Fibroblast of pulmonary artery (primary cell): ENCODE measurements around the gene CFAP54.
"Not testable (repeated sequence)": the region's sequence is repeated elsewhere in the genome, so short reads cannot be mapped to it uniquely, and the experiment has no call there.

Source experiments
- DNase-seq: peaks from one replicate; pipeline ENCODE4 v3.0.0-alpha.2; 2010; ENCODE audit warnings: low read depth
- H3K4me3 ChIP-seq: replicated peaks from 2 replicates; pipeline ENCODE4 v1.5.1; 2011; ENCODE audit warnings: low read depth, mild to moderate bottlenecking, control low read depth, low read length, moderate library complexity
- CTCF ChIP-seq: IDR thresholded peaks from 2 replicates; pipeline ENCODE4 v1.5.1; 2011; ENCODE audit warnings: mild to moderate bottlenecking, control low read depth, low read length, inconsistent platforms; ENCODE audit errors: missing control alignments

CFAP54 gene

GRCh38 chr12:96448300-96448699 is 41.1 kb upstream of the CFAP54 start:
- TF ChIP-seq CTCF, result no peak
- no peak overlapping the region for H3K4me3 ChIP-seq
- peak; percentile 77 for DNase-seq

- no peak overlapping the region for H3K4me3 ChIP-seq
- no peak for DNase-seq
- TF ChIP-seq CTCF, result no peak
Observed at GRCh38 chr12:96452261-96452922, 37.0 kb upstream of the CFAP54 start.

GRCh38 chr12:96454396-96454795 is 35.0 kb upstream of the CFAP54 start:
- no peak for TF ChIP-seq CTCF
- no peak overlapping the region for H3K4me3 ChIP-seq
- DNase-seq, result no peak

- no peak for DNase-seq
- no peak for TF ChIP-seq CTCF
- H3K4me3 ChIP-seq, result no peak overlapping the region
Observed at GRCh38 chr12:96456265-96456974, 33.0 kb upstream of the CFAP54 start.

GRCh38 chr12:96457191-96457930 is 32.0 kb upstream of the CFAP54 start:
- DNase-seq, result peak; percentile 14

GRCh38 chr12:96459281-96459680 is 30.1 kb upstream of the CFAP54 start:
- not testable (repeated sequence) for H3K4me3 ChIP-seq, DNase-seq

More at GRCh38 chr12:96457191-96457930, 32.0 kb upstream of the CFAP54 start:
- TF ChIP-seq CTCF, result no peak
- no peak overlapping the region for H3K4me3 ChIP-seq

GRCh38 chr12:96462571-96463280 is 26.7 kb upstream of the CFAP54 start:
- TF ChIP-seq CTCF, result no peak
- no peak overlapping the region for H3K4me3 ChIP-seq
- no peak for DNase-seq
